Endothelial cell of umbilical vein (primary cell): ENCODE results near the gene SCD. TPM values are rescaled to one million over a fixed set of nuclear protein-coding genes. Genes with fewer than 3 reads are reported as not detected.

Experiments used
- BruUV-seq: library from RNA; stranded (reverse); fragments of 400-500 nt; replicated peaks from 2 replicates; lab custom pipeline; 2021; lab: Mats Ljungman, UMichigan
- CTCF ChIA-PET: fragments of 300-600, 350-600 bp; sonication (Branson Sonifier 250); formaldehyde crosslinking; loops from one replicate; lab custom pipeline; 2021; ENCODE audit warnings: antibody characterized with exemption, inconsistent platforms; lab: Charles Lee
- POLR2A ChIA-PET: fragments of 300-600, 350-600 bp; sonication (Branson Sonifier 250); formaldehyde crosslinking; loops from one replicate; lab custom pipeline; 2021; ENCODE audit warnings: antibody characterized with exemption, inconsistent platforms; lab: Charles Lee
- DNase-seq: peaks from one replicate; pipeline ENCODE4 v3.0.0-alpha.2; 2011; ENCODE audit warnings: low read depth, low spot score
- FAIRE-seq: peaks from 2 replicates; lab custom pipeline; 2011; peaks lifted over from hg19 to GRCh38; lab: Jason Lieb, UNC
- H2AFZ ChIP-seq: 2 replicates; pipeline ENCODE4 v1.6.0; 2012; ENCODE audit warnings: low read depth, low read length, control low read depth, inconsistent platforms
- H3K27ac ChIP-seq: 2 replicates; pipeline ENCODE4 v1.5.1; 2011; ENCODE audit warnings: low read depth, mild to moderate bottlenecking, control low read depth, low read length, moderate library complexity; ENCODE audit not compliant: insufficient read depth
- H3K27me3 ChIP-seq, 2 experiments: 2 replicates each; pipeline versions ENCODE4 v1.6.0 to v1.6.1; 2011; ENCODE audit warnings: low read length in 2 of 2, mixed read lengths in 1 of 2; ENCODE audit not compliant: control insufficient read depth in 2 of 2, insufficient read depth in 2 of 2
- H3K36me3 ChIP-seq, 2 experiments: 2 replicates in 1 of 2; 3 replicates in 1 of 2; pipeline ENCODE4 v1.5.1; 2011; ENCODE audit warnings: low read length in 2 of 2, mild to moderate bottlenecking in 1 of 2, moderate library complexity in 1 of 2; ENCODE audit not compliant: control insufficient read depth in 2 of 2, insufficient read depth in 2 of 2; ENCODE audit errors: extremely low read depth in 1 of 2
- H3K4me1 ChIP-seq: 3 replicates; pipeline ENCODE4 v1.5.1; 2011; ENCODE audit warnings: mild to moderate bottlenecking, low read length; ENCODE audit not compliant: control insufficient read depth, insufficient read depth; ENCODE audit errors: extremely low read depth
- H3K4me2 ChIP-seq: 2 replicates; pipeline ENCODE4 v1.6.1; 2011; ENCODE audit warnings: low read length, control low read depth, mixed read lengths; ENCODE audit not compliant: insufficient read depth
- H3K4me3 ChIP-seq, 3 experiments: fragments of 200-600 bp in 1 of 3; sonication (generic), shearing (Covaris generic) in 1 of 3; replicated peaks in 1 of 3; 2 replicates each; pipeline ENCODE4 v1.5.1; 2011 to 2016; ENCODE audit warnings: control low read depth in 3 of 3, low read length in 3 of 3, mild to moderate bottlenecking in 2 of 3, inconsistent platforms in 1 of 3, low read depth in 1 of 3, moderate library complexity in 1 of 3; ENCODE audit not compliant: insufficient read depth in 1 of 3
- H3K79me2 ChIP-seq: 2 replicates; pipeline ENCODE4 v1.6.0; 2012; ENCODE audit warnings: low read length, inconsistent platforms; ENCODE audit not compliant: control insufficient read depth, insufficient read depth
- H3K9ac ChIP-seq: replicated peaks from 2 replicates; pipeline ENCODE3; 2011; ENCODE audit warnings: low read length, control low read depth; ENCODE audit not compliant: insufficient read depth; ENCODE audit errors: extremely low read depth
- H3K9me1 ChIP-seq: replicated peaks from 3 replicates; pipeline ENCODE4 v1.6.0; 2011; ENCODE audit warnings: mild to moderate bottlenecking, low read length; ENCODE audit not compliant: control insufficient read depth, insufficient read depth; ENCODE audit errors: extremely low read depth
- H3K9me3 ChIP-seq: replicated peaks from 2 replicates; pipeline ENCODE4 v1.5.1; 2012; ENCODE audit warnings: low read length, inconsistent platforms; ENCODE audit not compliant: control insufficient read depth, insufficient read depth
- H4K20me1 ChIP-seq: replicated peaks from 2 replicates; pipeline ENCODE3; 2011; ENCODE audit warnings: mild to moderate bottlenecking, low read length; ENCODE audit not compliant: control insufficient read depth, insufficient read depth; ENCODE audit errors: extremely low read depth
- EZH2 ChIP-seq: IDR thresholded peaks from 2 replicates; pipeline ENCODE4 v1.6.1; 2012; ENCODE audit warnings: borderline replicate concordance, low read depth, mild to moderate bottlenecking, moderate library complexity, low read length, inconsistent platforms; ENCODE audit not compliant: severe bottlenecking
- GATA2 ChIP-seq: IDR thresholded peaks from 2 replicates; pipeline ENCODE4 v1.7.0; 2011; ENCODE audit warnings: low read depth, mild to moderate bottlenecking, moderate library complexity, mixed read lengths, low read length; ENCODE audit not compliant: insufficient read length, insufficient read depth
- JUN ChIP-seq: IDR thresholded peaks from 2 replicates; pipeline ENCODE4 v1.6.1; 2011; ENCODE audit warnings: borderline replicate concordance, low read depth; ENCODE audit not compliant: insufficient read length, insufficient read depth
- MAX ChIP-seq: IDR thresholded peaks from 2 replicates; pipeline ENCODE4 v1.6.1; 2011; ENCODE audit not compliant: insufficient read depth, insufficient read length
- MYC ChIP-seq: IDR thresholded peaks from one replicate; pipeline ENCODE4 v1.6.1; 2011; ENCODE audit warnings: mild to moderate bottlenecking, low read depth, low read length
- POLR2A ChIP-seq: IDR thresholded peaks from 2 replicates; pipeline ENCODE4 v1.6.1; 2012; ENCODE audit warnings: low read depth, mild to moderate bottlenecking, control low read depth, low read length
- POLR2AphosphoS5 ChIP-seq: IDR thresholded peaks from 2 replicates; pipeline ENCODE4 v1.6.1; 2012; ENCODE audit warnings: low read depth, mild to moderate bottlenecking, control low read depth, low read length, moderate library complexity; ENCODE audit not compliant: insufficient read depth
- dilution Hi-C: fragments of 300-500 bp; cut with MboI; formaldehyde crosslinking; loops from one replicate; pipeline ENCODE4 v1.15.0; 2019; ENCODE audit warnings: low sequenced_read_pairs; ENCODE audit not compliant: extremely low pct_ligation_motif_present
- intact Hi-C: fragments of 100-400 bp; cut with micrococcal nuclease; formaldehyde crosslinking; loops from one replicate; pipeline ENCODE4 v1.10.0; 2022
- polyA plus RNA-seq, 4 experiments: library from polyadenylated mRNA; depleted of rRNA in 3 of 4; stranded (reverse) in 3 of 4; unstranded in 1 of 4; fragments of >200 nt; gene quantifications; 2 replicates each; pipeline versions ENCODE4 v1.2.1 to v1.2.3, GENCODE V29; 2011 to 2012; ENCODE audit warnings: missing spikeins in 1 of 4
- total RNA-seq: library from RNA; stranded (reverse); gene quantifications from 2 replicates; pipeline ENCODE4 v1.2.3, GENCODE V29; 2021

The SCD gene
- total and polyA plus RNA-seq, 2 donors (not counting 3 experiments of a cell fraction or from before 2014, with no cell fraction given): 258 to 426 TPM

DNA sequence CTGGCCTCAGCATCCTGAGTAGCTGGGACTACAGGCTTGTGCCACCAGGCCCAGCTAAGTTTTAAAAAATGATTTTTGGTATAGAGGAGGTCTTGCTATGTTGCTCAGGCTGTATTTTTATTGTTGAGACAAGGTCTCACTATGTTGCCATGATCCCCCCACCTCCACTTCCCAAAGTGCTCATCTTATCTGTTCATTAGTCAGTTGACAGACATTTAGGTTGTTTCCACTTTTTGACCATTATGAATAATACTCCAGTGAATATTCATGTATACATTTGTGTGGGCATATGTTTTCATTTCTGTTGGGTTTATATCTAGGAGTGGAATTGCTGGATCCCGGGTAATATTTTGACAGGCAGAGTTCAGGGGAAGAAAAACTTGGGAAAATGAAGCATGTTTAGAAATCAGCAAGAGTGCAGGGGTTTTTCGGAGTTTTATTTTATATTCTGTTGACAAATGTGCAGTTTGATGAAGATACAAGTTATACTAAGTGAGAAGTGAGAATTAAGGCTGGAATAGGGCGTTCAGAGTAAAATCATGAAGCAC, 2.7 kb upstream of the SCD start:
- no peak overlapping the region for H3K27ac ChIP-seq
- no peaks in the 10 kb centered on the region for H3K27me3 ChIP-seq
- peaks cover 0 to under 1% of the 10 kb centered on the region in 2 experiments for H3K36me3 ChIP-seq
- FAIRE-seq (no peak), DNase-seq (no peak)
- dilution Hi-C loops (no loop called here), intact Hi-C loops (no loop called here)
- H3K9me3 ChIP-seq: no peaks in the 10 kb centered on the region
- H4K20me1 ChIP-seq: no peaks in the 10 kb centered on the region
- H2AFZ ChIP-seq: no peak overlapping the region
- H3K4me1 ChIP-seq: peaks cover 21% of the 10 kb centered on the region
- H3K9ac ChIP-seq: no peak overlapping the region
- peaks cover 24% of the 10 kb centered on the region for H3K79me2 ChIP-seq
- no peaks in the 10 kb centered on the region for H3K9me1 ChIP-seq
- no peak overlapping the region for H3K4me2 ChIP-seq
- CTCF ChIA-PET: interaction anchor here (1.2 to 6.4 kb wide), 8 partner anchors 23 to 174 kb away, joined by 3 to 106 read pairs (median 10); no protein-coding TSS in a partner anchor
- no TSS peak for BruUV-seq
- no peak overlapping the region for H3K4me3 ChIP-seq
- POLR2A ChIA-PET: interaction anchor here (0.6 to 0.7 kb wide), 2 partner anchors 32 to 565 kb away, joined by 3 read pairs; no protein-coding TSS in a partner anchor
- TF ChIP-seq JUN (no peak), MYC (no peak), MAX (no peak), POLR2A (no peak), POLR2AphosphoS5 (no peak), EZH2 (no peak), GATA2 (no peak)
